Measurements from ENCODE around the gene GYPA. TPM values are rescaled to one million over a fixed set of nuclear protein-coding genes. Genes with fewer than 3 reads are reported as not detected.
"Not testable (repeated sequence)": the region's sequence is repeated elsewhere in the genome, so short reads cannot be mapped to it uniquely, and the experiment has no call there.

Gene GYPA
- total RNA-seq, 1 experiment from 2014 or later = not detected

DNA sequence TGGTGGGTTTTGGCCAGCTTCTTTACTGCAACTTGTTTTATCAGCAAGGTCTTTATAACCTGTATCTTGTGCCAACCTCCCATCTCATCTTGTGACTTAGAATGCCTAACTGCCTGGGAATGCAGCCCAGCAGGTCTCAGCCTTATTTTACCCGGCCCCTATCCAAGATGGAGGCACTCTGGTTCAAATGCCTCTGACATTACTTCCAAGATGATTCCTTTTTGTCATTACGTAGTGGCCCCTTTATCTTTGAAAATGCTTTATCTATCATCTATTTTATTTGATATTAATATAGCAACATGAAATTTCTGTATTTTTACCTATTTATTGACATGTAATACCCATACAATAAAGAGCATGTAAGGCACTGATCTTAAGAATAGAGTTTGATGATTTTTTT, 49.3 kb downstream of the GYPA start:
- H3K4me1 ChIP-seq (ENCODE audit: insufficient read depth, low read length, poor library complexity, severe bottlenecking); H3K36me3 ChIP-seq (ENCODE audit: insufficient read depth, low read length, poor library complexity, severe bottlenecking); POLR2A ChIA-PET (ENCODE audit: low non-redundant PET); H3K4me3 ChIP-seq (ENCODE audit: low read depth, low read length, poor library complexity, severe bottlenecking); BruUV-seq (replicated peaks); CTCF ChIA-PET; H3K9me3 ChIP-seq (ENCODE audit: low read depth, low read length, poor library complexity, severe bottlenecking); H3K27me3 ChIP-seq (replicated peaks; ENCODE audit: insufficient read depth, low read depth, low read length, poor library complexity); DNase-seq (ENCODE audit: low spot score); intact Hi-C loops (cut with micrococcal nuclease; ENCODE audit: unreplicated experiment); H3K27ac ChIP-seq (ENCODE audit: low read depth, low read length, poor library complexity, severe bottlenecking): not testable (repeated sequence)

DNA sequence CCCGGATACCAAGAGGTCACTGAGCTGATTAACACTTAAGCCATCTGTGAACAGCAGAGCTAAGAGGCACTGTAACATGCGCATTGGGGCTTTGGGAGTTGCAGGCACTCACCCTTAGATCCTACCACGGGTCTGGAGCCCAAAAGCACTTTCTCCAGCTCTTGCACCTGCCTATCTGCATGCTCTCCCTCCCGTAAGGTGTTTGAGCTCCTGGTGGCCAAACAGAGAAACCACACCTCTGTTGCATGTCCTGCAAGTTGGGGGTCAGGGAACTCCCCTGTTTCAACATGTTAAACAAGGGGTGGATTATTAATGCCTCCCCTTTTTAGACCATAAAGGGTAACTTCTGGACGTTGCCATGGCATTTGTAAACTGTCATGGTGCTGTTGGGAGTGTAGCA, 49.8 kb downstream of the GYPA start:
- ChIA-PET POLR2A (ENCODE audit: low non-redundant PET) (no interaction called here), CTCF (no interaction called here)
- no peak for DNase-seq (ENCODE audit: low spot score)
- no peaks in the 10 kb centered on the region for H3K9me3 ChIP-seq (ENCODE audit: low read depth, low read length, poor library complexity, severe bottlenecking)
- TF ChIP-seq, protein P1, sequence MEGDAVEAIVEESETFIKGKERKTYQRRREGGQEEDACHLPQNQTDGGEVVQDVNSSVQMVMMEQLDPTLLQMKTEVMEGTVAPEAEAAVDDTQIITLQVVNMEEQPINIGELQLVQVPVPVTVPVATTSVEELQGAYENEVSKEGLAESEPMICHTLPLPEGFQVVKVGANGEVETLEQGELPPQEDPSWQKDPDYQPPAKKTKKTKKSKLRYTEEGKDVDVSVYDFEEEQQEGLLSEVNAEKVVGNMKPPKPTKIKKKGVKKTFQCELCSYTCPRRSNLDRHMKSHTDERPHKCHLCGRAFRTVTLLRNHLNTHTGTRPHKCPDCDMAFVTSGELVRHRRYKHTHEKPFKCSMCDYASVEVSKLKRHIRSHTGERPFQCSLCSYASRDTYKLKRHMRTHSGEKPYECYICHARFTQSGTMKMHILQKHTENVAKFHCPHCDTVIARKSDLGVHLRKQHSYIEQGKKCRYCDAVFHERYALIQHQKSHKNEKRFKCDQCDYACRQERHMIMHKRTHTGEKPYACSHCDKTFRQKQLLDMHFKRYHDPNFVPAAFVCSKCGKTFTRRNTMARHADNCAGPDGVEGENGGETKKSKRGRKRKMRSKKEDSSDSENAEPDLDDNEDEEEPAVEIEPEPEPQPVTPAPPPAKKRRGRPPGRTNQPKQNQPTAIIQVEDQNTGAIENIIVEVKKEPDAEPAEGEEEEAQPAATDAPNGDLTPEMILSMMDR (conservative IDR thresholded peaks at IDR 0.05; ENCODE audit: low read depth, low read length) = no peak
- TF ChIP-seq EZH2 (IDR thresholded peaks at IDR 0.05; ENCODE audit: borderline replicate concordance, low read depth, low read length, poor library complexity, severe bottlenecking) = no peak
- no peaks in the 10 kb centered on the region for H3K27me3 ChIP-seq (replicated peaks; ENCODE audit: insufficient read depth, low read depth, low read length, poor library complexity)
- H3K27ac ChIP-seq (ENCODE audit: low read depth, low read length, poor library complexity, severe bottlenecking) = no peak overlapping the region
- BruUV-seq (replicated peaks) = no TSS peak
- H3K4me1 ChIP-seq (ENCODE audit: insufficient read depth, low read length, poor library complexity, severe bottlenecking) = no peaks in the 10 kb centered on the region
- H3K4me3 ChIP-seq (ENCODE audit: low read depth, low read length, poor library complexity, severe bottlenecking) = no peak overlapping the region
- H3K36me3 ChIP-seq (ENCODE audit: insufficient read depth, low read length, poor library complexity, severe bottlenecking) = no peaks in the 10 kb centered on the region
- intact Hi-C loops (cut with micrococcal nuclease; ENCODE audit: unreplicated experiment) = no loop called here

DNA sequence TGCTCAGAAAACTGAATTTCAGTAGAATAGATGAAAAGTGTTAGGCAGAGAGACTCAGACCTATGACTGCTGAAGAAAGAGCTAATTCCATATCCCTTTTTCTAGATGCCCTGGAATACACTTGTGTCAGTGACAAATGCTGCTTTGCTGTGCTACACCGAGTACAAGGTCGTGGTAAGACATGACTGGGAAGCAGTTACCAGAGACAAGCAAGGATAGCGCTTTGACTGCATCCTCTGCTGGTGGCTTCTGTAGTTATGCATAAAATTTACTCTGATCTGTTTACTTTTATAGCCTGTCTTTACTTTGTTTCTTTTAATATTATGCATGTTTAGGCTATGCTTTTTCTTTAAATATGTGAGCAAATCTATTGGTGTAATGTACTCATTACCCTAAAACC, 58.5 kb downstream of the GYPA start:
- intact Hi-C loops (cut with micrococcal nuclease; ENCODE audit: unreplicated experiment); H3K4me1 ChIP-seq (ENCODE audit: insufficient read depth, low read length, poor library complexity, severe bottlenecking); DNase-seq (ENCODE audit: low spot score); H3K27ac ChIP-seq (ENCODE audit: low read depth, low read length, poor library complexity, severe bottlenecking); POLR2A ChIA-PET (ENCODE audit: low non-redundant PET); H3K36me3 ChIP-seq (ENCODE audit: insufficient read depth, low read length, poor library complexity, severe bottlenecking); BruUV-seq (replicated peaks); CTCF ChIA-PET; H3K27me3 ChIP-seq (replicated peaks; ENCODE audit: insufficient read depth, low read depth, low read length, poor library complexity); H3K9me3 ChIP-seq (ENCODE audit: low read depth, low read length, poor library complexity, severe bottlenecking); H3K4me3 ChIP-seq (ENCODE audit: low read depth, low read length, poor library complexity, severe bottlenecking): not testable (repeated sequence)

DNA sequence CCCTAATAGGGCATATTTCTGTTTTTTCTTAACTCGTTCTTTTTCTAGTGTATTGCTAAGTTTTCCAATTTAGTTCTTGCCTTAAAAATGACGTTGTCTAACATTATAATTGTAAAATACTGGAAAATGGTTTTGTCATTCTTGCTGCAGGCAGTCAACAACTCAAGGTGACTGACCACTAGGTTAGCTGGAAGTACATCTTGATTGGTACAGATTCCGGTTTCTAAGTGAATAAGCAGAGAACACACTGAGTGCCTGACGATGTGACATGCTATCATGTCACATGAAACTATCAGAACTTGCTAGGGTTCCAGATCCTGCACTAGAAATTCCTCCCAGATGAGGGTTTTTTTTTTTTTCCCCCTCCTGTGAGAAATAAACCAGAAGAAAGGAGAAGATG, 60.4 kb downstream of the GYPA start:
- H3K4me3 ChIP-seq (ENCODE audit: low read depth, low read length, poor library complexity, severe bottlenecking); CTCF ChIA-PET; intact Hi-C loops (cut with micrococcal nuclease; ENCODE audit: unreplicated experiment); BruUV-seq (replicated peaks); DNase-seq (ENCODE audit: low spot score); H3K36me3 ChIP-seq (ENCODE audit: insufficient read depth, low read length, poor library complexity, severe bottlenecking); H3K27ac ChIP-seq (ENCODE audit: low read depth, low read length, poor library complexity, severe bottlenecking); H3K9me3 ChIP-seq (ENCODE audit: low read depth, low read length, poor library complexity, severe bottlenecking); POLR2A ChIA-PET (ENCODE audit: low non-redundant PET); H3K27me3 ChIP-seq (replicated peaks; ENCODE audit: insufficient read depth, low read depth, low read length, poor library complexity); H3K4me1 ChIP-seq (ENCODE audit: insufficient read depth, low read length, poor library complexity, severe bottlenecking): not testable (repeated sequence)

DNA sequence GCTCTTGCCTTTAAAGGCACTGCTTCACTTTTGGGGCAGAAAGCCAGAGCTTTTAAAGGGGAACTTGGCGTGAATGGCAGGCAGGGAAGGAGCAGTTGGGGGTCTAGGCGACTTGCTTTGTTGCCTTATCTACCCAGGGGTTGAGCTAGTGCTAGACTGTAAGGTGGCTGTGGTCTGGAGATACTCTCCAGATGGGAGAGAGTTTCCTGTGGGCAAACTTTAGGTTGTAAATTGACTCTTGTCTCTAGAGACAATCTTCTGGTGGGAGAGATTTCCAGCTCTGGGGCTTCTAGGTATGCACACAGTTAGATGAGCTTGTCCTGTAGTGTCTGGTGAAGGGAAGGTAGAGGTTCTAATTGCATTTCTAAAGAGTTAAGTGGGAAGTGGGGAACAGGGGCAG, 61.8 kb downstream of the GYPA start:
- H3K9me3 ChIP-seq (ENCODE audit: low read depth, low read length, poor library complexity, severe bottlenecking); intact Hi-C loops (cut with micrococcal nuclease; ENCODE audit: unreplicated experiment); POLR2A ChIA-PET (ENCODE audit: low non-redundant PET); DNase-seq (ENCODE audit: low spot score); H3K4me3 ChIP-seq (ENCODE audit: low read depth, low read length, poor library complexity, severe bottlenecking); CTCF ChIA-PET; H3K27me3 ChIP-seq (replicated peaks; ENCODE audit: insufficient read depth, low read depth, low read length, poor library complexity); H3K27ac ChIP-seq (ENCODE audit: low read depth, low read length, poor library complexity, severe bottlenecking); H3K36me3 ChIP-seq (ENCODE audit: insufficient read depth, low read length, poor library complexity, severe bottlenecking); H3K4me1 ChIP-seq (ENCODE audit: insufficient read depth, low read length, poor library complexity, severe bottlenecking); BruUV-seq (replicated peaks): not testable (repeated sequence)

DNA sequence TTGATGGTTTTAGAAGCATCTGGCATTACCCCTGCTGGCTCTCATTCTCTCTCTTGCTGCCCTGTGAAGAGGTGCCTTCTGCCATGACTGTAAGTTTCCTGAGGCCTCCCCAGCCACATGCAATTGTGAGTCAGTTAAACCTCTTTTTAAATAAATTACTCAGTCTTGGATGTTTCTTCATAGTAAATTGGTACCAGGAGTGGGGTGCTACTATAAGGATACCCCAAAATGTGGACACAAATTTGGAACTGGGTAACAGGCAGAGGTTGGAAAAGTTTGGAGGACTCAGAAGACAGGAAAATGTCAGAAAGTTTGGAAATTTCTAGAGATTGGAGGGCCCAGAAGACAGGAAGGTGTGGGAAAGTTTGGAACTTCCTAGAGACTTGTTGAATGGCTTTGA, 79.0 kb downstream of the GYPA start:
- BruUV-seq (replicated peaks); H3K4me3 ChIP-seq (ENCODE audit: low read depth, low read length, poor library complexity, severe bottlenecking); CTCF ChIA-PET; H3K27me3 ChIP-seq (replicated peaks; ENCODE audit: insufficient read depth, low read depth, low read length, poor library complexity); H3K4me1 ChIP-seq (ENCODE audit: insufficient read depth, low read length, poor library complexity, severe bottlenecking); DNase-seq (ENCODE audit: low spot score); POLR2A ChIA-PET (ENCODE audit: low non-redundant PET); intact Hi-C loops (cut with micrococcal nuclease; ENCODE audit: unreplicated experiment); H3K9me3 ChIP-seq (ENCODE audit: low read depth, low read length, poor library complexity, severe bottlenecking); H3K36me3 ChIP-seq (ENCODE audit: insufficient read depth, low read length, poor library complexity, severe bottlenecking); H3K27ac ChIP-seq (ENCODE audit: low read depth, low read length, poor library complexity, severe bottlenecking): not testable (repeated sequence)

DNA sequence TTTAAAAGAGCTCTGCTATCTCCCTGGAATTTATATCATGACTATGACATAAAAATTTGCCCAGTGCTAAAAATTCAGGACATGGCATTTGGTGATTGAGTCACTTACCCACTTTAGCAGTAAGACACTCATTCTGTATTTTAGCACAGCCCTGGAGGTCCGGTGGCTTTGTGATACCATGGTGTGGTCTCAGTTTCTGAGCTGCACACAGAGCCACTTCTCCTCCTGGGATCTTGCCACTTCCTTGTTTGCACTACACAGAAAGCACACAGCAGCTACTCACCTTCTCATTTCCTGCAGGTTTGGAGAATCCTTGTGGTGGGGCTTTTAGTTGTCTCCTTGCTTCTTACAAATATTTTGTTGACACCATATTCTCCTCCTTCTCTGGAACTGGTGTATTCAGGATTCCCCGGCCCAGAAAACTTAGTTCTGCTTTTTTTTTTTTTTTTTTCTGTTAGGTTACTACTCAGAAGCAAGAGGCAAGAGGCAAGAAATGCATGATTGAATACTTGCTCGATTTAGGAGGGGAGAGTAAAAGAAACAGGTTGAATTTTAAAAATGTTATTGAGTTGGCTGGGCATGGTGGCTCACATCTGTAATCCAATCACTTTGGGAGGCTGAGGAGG, 80.2 kb downstream of the GYPA start:
- H3K36me3 ChIP-seq (ENCODE audit: insufficient read depth, low read length, poor library complexity, severe bottlenecking); H3K4me1 ChIP-seq (ENCODE audit: insufficient read depth, low read length, poor library complexity, severe bottlenecking); DNase-seq (ENCODE audit: low spot score); POLR2A ChIA-PET (ENCODE audit: low non-redundant PET); H3K27me3 ChIP-seq (replicated peaks; ENCODE audit: insufficient read depth, low read depth, low read length, poor library complexity); CTCF ChIA-PET; H3K9me3 ChIP-seq (ENCODE audit: low read depth, low read length, poor library complexity, severe bottlenecking); H3K27ac ChIP-seq (ENCODE audit: low read depth, low read length, poor library complexity, severe bottlenecking); BruUV-seq (replicated peaks); intact Hi-C loops (cut with micrococcal nuclease; ENCODE audit: unreplicated experiment); H3K4me3 ChIP-seq (ENCODE audit: low read depth, low read length, poor library complexity, severe bottlenecking): not testable (repeated sequence)

Data from A673 (cell line).